ENCODE measurements around the gene CEP128.

Gene CEP128

DNA sequence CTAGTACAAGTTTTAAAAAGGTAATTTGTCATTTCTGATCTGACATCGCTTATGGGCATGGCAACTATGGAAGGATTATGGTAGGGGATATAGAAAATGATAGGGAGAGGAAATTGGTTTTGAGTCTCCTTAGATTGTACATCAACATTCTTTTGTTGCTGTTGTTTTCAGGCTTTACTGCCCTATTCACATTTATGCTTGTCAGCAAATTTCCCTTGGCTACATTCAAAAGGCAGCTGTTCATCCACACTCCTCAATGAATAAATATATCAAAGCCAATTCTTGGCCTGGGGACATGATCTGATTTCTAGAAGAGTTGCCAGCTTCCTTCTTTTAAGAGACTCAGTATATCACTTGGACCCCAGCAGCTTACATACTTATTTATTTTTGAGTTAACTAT, 283.4 kb downstream of the CEP128 start:
- DNase-seq: no peak

- DNase-seq: no peak
Observed at GRCh38 chr14:80653956-80654355, 287.6 kb downstream of the CEP128 start.

GRCh38 chr14:80645667-80646413, 295.7 kb downstream of the CEP128 start:
- DNase-seq: no peak

DNA sequence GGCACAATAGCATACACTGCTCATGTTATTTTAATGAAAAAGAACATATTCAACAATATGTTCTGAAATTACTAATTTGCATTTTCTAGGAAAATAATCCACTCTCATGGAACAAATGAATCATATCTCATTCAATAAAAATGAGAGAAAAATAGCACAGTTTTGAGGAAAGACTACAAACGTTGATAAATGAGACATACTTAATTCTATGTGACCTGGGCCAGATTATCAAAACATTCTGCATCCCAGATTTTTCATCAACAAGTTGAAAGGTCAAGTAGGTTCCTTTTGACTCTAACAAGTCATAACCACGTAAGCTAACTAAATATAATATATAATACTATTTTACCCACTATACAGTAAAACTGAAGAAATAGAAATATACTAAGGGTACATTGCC, 296.7 kb downstream of the CEP128 start:
- DNase-seq: no peak

DNA sequence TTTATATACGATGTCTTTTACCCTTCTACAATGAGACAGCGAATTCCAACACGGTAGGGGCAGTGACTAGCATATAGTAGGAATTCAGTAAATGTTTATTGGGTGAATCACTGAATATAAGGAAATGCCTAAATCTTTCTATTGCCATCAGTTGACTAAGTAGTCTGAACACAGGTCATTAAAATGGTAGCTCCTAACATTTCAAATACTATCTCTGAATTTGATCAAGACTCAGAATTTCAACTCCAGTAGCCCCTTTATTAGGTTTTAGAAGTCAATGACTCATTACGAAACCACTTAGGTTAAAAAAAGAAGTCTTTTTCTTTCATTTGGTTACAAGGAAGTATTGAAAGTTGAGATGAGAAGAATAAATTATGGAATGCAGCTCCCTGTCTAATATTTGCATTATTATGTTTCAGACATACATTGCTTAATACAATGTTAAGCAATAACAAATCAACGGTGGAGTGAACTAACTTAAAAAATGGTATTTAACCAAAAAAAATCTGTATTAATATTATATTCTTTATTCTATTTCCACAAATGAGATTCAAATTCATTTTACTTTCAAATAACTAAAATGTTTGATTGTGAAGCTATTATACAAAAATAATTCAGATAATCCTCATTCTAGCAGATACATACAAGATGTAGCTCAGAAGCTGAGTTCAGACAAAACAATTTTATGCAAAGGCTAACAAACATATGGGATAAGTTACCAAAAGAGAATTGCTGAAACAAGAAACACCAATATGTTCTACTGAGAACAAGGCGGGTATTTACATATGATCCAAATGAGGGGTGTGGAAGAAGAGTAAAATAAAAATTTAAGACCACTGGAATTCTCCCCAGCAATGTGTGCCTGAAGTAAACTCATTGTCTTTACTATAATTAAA, 302.7 kb downstream of the CEP128 start:
- DNase-seq: peak; percentile 89

GRCh38 chr14:80637756-80638619, 303.6 kb downstream of the CEP128 start:
- DNase-seq: no peak

DNA sequence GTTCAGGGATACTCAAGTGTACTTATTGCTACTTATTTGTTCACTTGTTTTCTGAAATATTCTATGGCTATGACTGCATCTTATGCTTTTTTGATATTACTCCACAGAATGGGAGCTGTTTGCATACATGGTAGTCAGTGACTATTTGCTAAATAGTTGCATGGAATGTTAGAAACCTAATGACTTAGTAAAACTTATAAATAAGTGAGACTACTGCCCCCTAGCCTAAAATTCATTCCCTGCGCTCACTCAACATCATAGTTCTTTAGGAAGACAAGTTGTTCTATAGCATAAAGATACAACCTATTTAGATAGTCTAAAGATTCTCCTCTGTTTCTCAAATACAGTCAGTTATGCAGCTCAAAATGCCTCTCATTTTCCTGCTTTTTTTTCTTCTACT, 305.5 kb downstream of the CEP128 start:
- DNase-seq: peak; percentile 34

GRCh38 chr14:80634106-80634758, 307.3 kb downstream of the CEP128 start:
- DNase-seq: no peak

GRCh38 chr14:80629606-80630005, 311.9 kb downstream of the CEP128 start:
- no peak for DNase-seq

- DNase-seq: no peak
Observed at GRCh38 chr14:80628547-80628946, 313.0 kb downstream of the CEP128 start.

- no peak for DNase-seq
Observed at GRCh38 chr14:80627745-80628144, 313.8 kb downstream of the CEP128 start.

GRCh38 chr14:80624581-80624980, 317.0 kb downstream of the CEP128 start:
- DNase-seq: no peak

GRCh38 chr14:80621701-80622100, 319.8 kb downstream of the CEP128 start:
- DNase-seq: peak; percentile 88

DNA sequence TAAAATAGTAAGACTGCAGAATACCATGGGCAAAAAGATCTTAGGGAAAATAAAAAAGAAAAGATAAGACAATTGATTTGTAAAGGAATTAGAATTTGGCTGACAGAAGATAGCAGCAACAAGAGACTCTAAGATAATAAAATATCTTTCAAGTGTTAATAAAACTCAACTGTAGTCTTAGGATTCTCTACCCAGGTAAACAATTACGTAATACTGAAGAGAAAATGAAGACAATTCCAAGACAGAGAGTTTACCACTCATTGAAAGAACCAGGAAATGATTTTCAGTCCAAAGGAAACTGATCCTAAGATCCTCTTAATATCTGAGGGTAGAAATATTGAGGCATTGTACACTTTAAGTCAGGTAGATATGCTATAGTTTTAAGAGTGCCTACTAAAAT, 321.1 kb downstream of the CEP128 start:
- no peak for DNase-seq

DNA sequence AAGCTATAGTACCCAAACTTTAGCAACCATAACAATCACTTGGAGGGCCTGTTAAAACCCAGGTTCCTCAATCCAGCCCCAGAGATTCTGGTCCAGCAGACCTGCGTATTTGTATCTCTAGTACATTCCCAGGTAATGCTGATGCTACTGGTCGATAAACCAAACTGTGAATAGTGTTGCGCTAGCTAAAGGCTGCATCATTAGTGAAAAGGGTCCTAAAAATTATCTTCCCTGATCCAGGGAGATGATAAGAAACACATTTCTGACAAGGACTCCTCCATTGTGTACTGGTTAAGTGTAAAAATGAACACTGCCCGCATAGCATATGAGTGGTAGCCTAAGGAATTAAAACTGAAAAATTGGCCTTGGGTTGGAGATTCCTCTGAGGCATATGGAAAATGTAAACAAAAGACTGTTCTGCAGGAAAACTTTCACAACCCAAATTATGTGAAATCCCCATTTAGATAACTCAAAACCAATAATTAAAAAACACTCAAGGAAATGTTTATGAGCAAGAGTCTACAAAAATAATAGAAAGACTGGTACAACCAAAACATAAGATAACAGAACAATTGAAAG, 322.7 kb downstream of the CEP128 start:
- peak; percentile 54 for DNase-seq

DNA sequence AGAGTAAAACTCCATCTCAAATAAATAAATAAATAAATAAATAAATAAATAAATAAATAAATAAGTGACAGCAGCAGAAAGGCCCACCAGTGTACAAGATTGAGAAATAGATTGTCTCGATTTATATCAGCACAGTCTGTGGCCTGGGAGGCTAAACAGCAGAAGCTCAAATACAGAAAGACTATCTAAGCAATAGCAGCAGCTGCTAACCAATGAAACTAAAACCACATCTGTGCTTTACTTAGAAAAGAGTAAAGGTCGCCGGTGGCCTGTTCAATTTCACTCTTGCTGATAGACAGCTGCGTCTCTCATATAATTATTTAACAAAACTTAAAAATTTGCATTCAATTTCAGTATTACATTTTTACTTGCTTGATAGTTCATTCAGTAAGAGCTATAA, 325.7 kb downstream of the CEP128 start:
- DNase-seq: no peak

- no peak for DNase-seq
Observed at GRCh38 chr14:80609055-80609454, 332.5 kb downstream of the CEP128 start.

GRCh38 chr14:80608563-80608962, 333.0 kb downstream of the CEP128 start:
- no peak for DNase-seq

DNA sequence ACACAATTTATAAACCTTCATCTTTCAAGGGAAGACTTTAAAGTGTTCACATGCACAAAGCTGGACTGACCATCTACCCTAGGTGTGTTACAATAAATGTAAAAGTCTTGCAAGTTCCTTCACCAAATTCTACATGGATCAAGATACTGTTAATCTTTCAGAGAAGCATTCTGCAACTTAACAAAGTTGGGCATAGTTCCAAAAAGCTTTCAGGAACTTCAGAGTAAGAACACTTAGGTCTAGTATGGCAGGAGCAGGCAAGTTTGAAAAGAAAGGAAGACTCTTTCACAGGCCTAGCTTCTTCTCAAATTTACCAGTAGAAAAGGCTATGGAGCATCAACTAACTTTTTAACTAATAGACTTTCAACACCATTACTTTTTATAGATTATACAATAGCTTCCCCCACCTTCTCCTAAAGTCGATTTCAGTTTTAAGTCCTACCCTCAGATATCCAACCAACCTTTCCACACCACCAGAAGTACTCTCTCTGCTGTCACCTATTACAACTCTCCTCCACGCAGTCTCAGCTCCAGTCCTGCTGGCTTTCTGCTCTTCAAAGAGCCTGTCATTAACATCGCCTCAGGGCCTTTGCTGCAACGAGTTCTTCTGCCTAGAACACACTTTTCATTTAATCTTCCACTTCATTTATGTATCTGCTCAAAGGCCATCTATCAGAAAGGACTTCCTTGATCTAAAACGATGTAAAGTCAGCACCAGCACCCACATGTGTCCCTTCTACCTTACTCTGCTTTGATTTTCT, 333.9 kb downstream of the CEP128 start:
- no peak for DNase-seq

GRCh38 chr14:80606347-80606772, 335.2 kb downstream of the CEP128 start:
- no peak for DNase-seq

GRCh38 chr14:80605536-80605935, 336.0 kb downstream of the CEP128 start:
- DNase-seq: no peak
